GM18951 (cell line): ENCODE measurements around the gene UGT1A1.

ENCODE experiments used
- POLR2A ChIP-seq: IDR thresholded peaks from 4 replicates; pipeline ENCODE4 v1.6.1; 2011; ENCODE audit warnings: mild to moderate bottlenecking; ENCODE audit not compliant: insufficient read length, insufficient read depth; ENCODE audit errors: extremely low read depth
- in situ Hi-C: fragments of 300-500 bp; cut with MboI; formaldehyde crosslinking; loops from one replicate; pipeline ENCODE4 v1.12.0; 2022; ENCODE audit warnings: low sequenced_read_pairs, mixed read lengths, inconsistent platforms; ENCODE audit not compliant: unreplicated experiment

The UGT1A1 gene

GRCh38 chr2:233807966-233808935 lies 48.2 kb downstream of the UGT1A1 start:
- in situ Hi-C loops, result loop anchor here (10.0 kb wide), 1 partner anchor 343 kb away; no protein-coding TSS in a partner anchor

GRCh38 chr2:233810385-233810784 lies 50.3 kb downstream of the UGT1A1 start:
- in situ Hi-C loops, result no loop called here
- no peak for TF ChIP-seq POLR2A

More at GRCh38 chr2:233807966-233808935, 48.2 kb downstream of the UGT1A1 start:
- no peak for TF ChIP-seq POLR2A

- in situ Hi-C loops, result no loop called here
- no peak for TF ChIP-seq POLR2A
Observed at GRCh38 chr2:233811087-233811486, 51.0 kb downstream of the UGT1A1 start.

GRCh38 chr2:233811732-233812131 lies 51.7 kb downstream of the UGT1A1 start:
- in situ Hi-C loops, result no loop called here
- no peak for TF ChIP-seq POLR2A

- TF ChIP-seq POLR2A, result no peak
- in situ Hi-C loops, result no loop called here
Observed at GRCh38 chr2:233813236-233814055, 53.4 kb downstream of the UGT1A1 start.

- no peak for TF ChIP-seq POLR2A
- in situ Hi-C loops, result no loop called here
Observed at GRCh38 chr2:233814056-233814835, 54.2 kb downstream of the UGT1A1 start.

GRCh38 chr2:233815861-233816260 lies 55.8 kb downstream of the UGT1A1 start:
- TF ChIP-seq POLR2A, result no peak
- in situ Hi-C loops, result no loop called here

- in situ Hi-C loops, result no loop called here
- no peak for TF ChIP-seq POLR2A
Observed at GRCh38 chr2:233816334-233816733, 56.3 kb downstream of the UGT1A1 start.

GRCh38 chr2:233816771-233817170 lies 56.7 kb downstream of the UGT1A1 start:
- TF ChIP-seq POLR2A, result no peak
- in situ Hi-C loops, result no loop called here

GRCh38 chr2:233817361-233817911 lies 57.4 kb downstream of the UGT1A1 start:
- in situ Hi-C loops, result no loop called here
- TF ChIP-seq POLR2A, result no peak

- in situ Hi-C loops, result no loop called here
- TF ChIP-seq POLR2A, result no peak
Observed at GRCh38 chr2:233817995-233818638, 58.0 kb downstream of the UGT1A1 start.
